Stimulated activated CD4-positive, alpha-beta T cell treated with anti-CD3 and anti-CD28 coated beads, Interleukin-12 subunit alpha, Interleukin-12 subunit beta, amount 100 ng/mL, for 48 hours (primary cell): Measurements from ENCODE around the gene PCYT2.

Source experiments
- DNase-seq, 3 donors: peaks; one replicate each; pipeline ENCODE4 v3.0.0-alpha.2; 2020; ENCODE audit warnings: low read depth in 2 of 3, low spot score in 1 of 3

The PCYT2 gene

GRCh38 chr17:81914103-81914850 lies 3.1 kb upstream of the PCYT2 start:
- no peak for DNase-seq

GRCh38 chr17:81913394-81914102 lies 2.3 kb upstream of the PCYT2 start:
- no peak for DNase-seq

GRCh38 chr17:81912441-81913309 lies 1.5 kb upstream of the PCYT2 start:
- DNase-seq: no peak

GRCh38 chr17:81911969-81912368 lies 770 bp upstream of the PCYT2 start:
- no peak for DNase-seq

- no peak for DNase-seq
These were observed 341 bp downstream of the PCYT2 start for GRCh38 chr17:81910840-81911276.

GRCh38 chr17:81909966-81910839 lies 996 bp downstream of the PCYT2 start:
- DNase-seq: no peak

GRCh38 chr17:81909231-81909630 lies 2.0 kb downstream of the PCYT2 start:
- DNase-seq: no peak

- no peak for DNase-seq
These were observed 2.4 kb downstream of the PCYT2 start for GRCh38 chr17:81908793-81909192.

- DNase-seq: no peak
These were observed 3.7 kb downstream of the PCYT2 start for GRCh38 chr17:81907219-81908145.

GRCh38 chr17:81906476-81907218 lies 4.6 kb downstream of the PCYT2 start:
- no peak for DNase-seq

GRCh38 chr17:81905993-81906392 lies 5.2 kb downstream of the PCYT2 start:
- no peak for DNase-seq

GRCh38 chr17:81905424-81905875 lies 5.7 kb downstream of the PCYT2 start:
- no peak for DNase-seq

- no peak for DNase-seq
These were observed 6.4 kb downstream of the PCYT2 start for GRCh38 chr17:81904600-81905423.

- DNase-seq: no peak
These were observed 7.2 kb downstream of the PCYT2 start for GRCh38 chr17:81903896-81904599.

- no peak for DNase-seq
These were observed 7.8 kb downstream of the PCYT2 start for GRCh38 chr17:81903415-81903831.

GRCh38 chr17:81902653-81903414 lies 8.4 kb downstream of the PCYT2 start:
- no peak for DNase-seq
